ENCODE results near the gene ACTMAP.
"Not testable (repeated sequence)": the region's sequence is repeated elsewhere in the genome, so short reads cannot be mapped to it uniquely, and the experiment has no call there.

Gene ACTMAP

GRCh38 chr19:40735013-40735771 lies 15.1 kb downstream of the ACTMAP start:
- TF ChIP-seq GABPA (IDR thresholded peaks at IDR 0.05; ENCODE audit: low read depth) (no peak), REST (IDR thresholded peaks at IDR 0.05; ENCODE audit: insufficient replicate concordance, low read depth) (no peak), SPI1 (IDR thresholded peaks at IDR 0.05; ENCODE audit: borderline replicate concordance, low read depth) (no peak), POLR2AphosphoS5 (IDR thresholded peaks at IDR 0.05; ENCODE audit: low read depth) (no peak), CTCF (IDR thresholded peaks at IDR 0.05; ENCODE audit: insufficient read depth, low read length) (no peak)
- no peak overlapping the region for H3K27ac ChIP-seq (replicated peaks)

GRCh38 chr19:40733149-40733548 lies 17.1 kb downstream of the ACTMAP start:
- DNase-seq (ENCODE audit: low read depth in 1 of 2, low spot score in 1 of 2), result no peak
- no peak overlapping the region for H3K4me3 ChIP-seq (replicated peaks; ENCODE audit: insufficient read depth, low read length)
- no peak overlapping the region for H3K27ac ChIP-seq (replicated peaks)
- no peak for TF ChIP-seq CTCF (IDR thresholded peaks at IDR 0.05; ENCODE audit: insufficient read depth, low read length)
- no peak for TF ChIP-seq POLR2AphosphoS5 (IDR thresholded peaks at IDR 0.05; ENCODE audit: low read depth)
- TF ChIP-seq REST (IDR thresholded peaks at IDR 0.05; ENCODE audit: insufficient replicate concordance, low read depth), result no peak
- TF ChIP-seq SPI1 (IDR thresholded peaks at IDR 0.05; ENCODE audit: borderline replicate concordance, low read depth), result no peak
- no peak for TF ChIP-seq GABPA (IDR thresholded peaks at IDR 0.05; ENCODE audit: low read depth)
- no peaks in the 10 kb centered on the region for H3K27me3 ChIP-seq (ENCODE audit: insufficient read depth, poor library complexity, severe bottlenecking)

More at GRCh38 chr19:40735013-40735771, 15.1 kb downstream of the ACTMAP start:
- H3K4me3 ChIP-seq (replicated peaks; ENCODE audit: insufficient read depth, low read length), result no peak overlapping the region
- no peaks in the 10 kb centered on the region for H3K27me3 ChIP-seq (ENCODE audit: insufficient read depth, poor library complexity, severe bottlenecking)
- no peak for DNase-seq (ENCODE audit: low read depth in 1 of 2, low spot score in 1 of 2)

GRCh38 chr19:40732304-40732703 lies 18.0 kb downstream of the ACTMAP start:
- H3K27me3 ChIP-seq (ENCODE audit: insufficient read depth, poor library complexity, severe bottlenecking); H3K4me3 ChIP-seq (replicated peaks; ENCODE audit: insufficient read depth, low read length); H3K27ac ChIP-seq (replicated peaks); DNase-seq (ENCODE audit: low read depth in 1 of 2, low spot score in 1 of 2): not testable (repeated sequence)

GRCh38 chr19:40730065-40730464 lies 20.2 kb downstream of the ACTMAP start:
- DNase-seq (ENCODE audit: low read depth in 1 of 2, low spot score in 1 of 2); H3K27ac ChIP-seq (replicated peaks); H3K27me3 ChIP-seq (ENCODE audit: insufficient read depth, poor library complexity, severe bottlenecking); H3K4me3 ChIP-seq (replicated peaks; ENCODE audit: insufficient read depth, low read length): not testable (repeated sequence)

GRCh38 chr19:40726279-40726678 lies 24.0 kb downstream of the ACTMAP start:
- H3K27me3 ChIP-seq (ENCODE audit: insufficient read depth, poor library complexity, severe bottlenecking), result no peaks in the 10 kb centered on the region
- TF ChIP-seq GABPA (IDR thresholded peaks at IDR 0.05; ENCODE audit: low read depth), result no peak
- no peak for TF ChIP-seq SPI1 (IDR thresholded peaks at IDR 0.05; ENCODE audit: borderline replicate concordance, low read depth)
- TF ChIP-seq POLR2AphosphoS5 (IDR thresholded peaks at IDR 0.05; ENCODE audit: low read depth), result no peak
- TF ChIP-seq REST (IDR thresholded peaks at IDR 0.05; ENCODE audit: insufficient replicate concordance, low read depth), result no peak
- no peak for TF ChIP-seq CTCF (IDR thresholded peaks at IDR 0.05; ENCODE audit: insufficient read depth, low read length)
- no peak for DNase-seq (ENCODE audit: low read depth in 1 of 2, low spot score in 1 of 2)
- no peak overlapping the region for H3K4me3 ChIP-seq (replicated peaks; ENCODE audit: insufficient read depth, low read length)
- no peak overlapping the region for H3K27ac ChIP-seq (replicated peaks)
